ENCODE data around the gene TJP3.

Gene TJP3

GRCh38 chr19:3678188-3678587 is 30.0 kb upstream of the TJP3 start:
- TF ChIP-seq FOXP2 (optimal IDR thresholded peaks at IDR 0.05; ENCODE audit: borderline replicate concordance, extremely low read depth, extremely low read length, insufficient read depth) (no peak), POLR2AphosphoS5 (IDR thresholded peaks at IDR 0.05; ENCODE audit: low read depth, low read length) (no peak), REST (IDR thresholded peaks at IDR 0.05; ENCODE audit: insufficient read depth in 1 of 2, low read depth in 2 of 2, low read length in 2 of 2) (no peak), TAF1 (IDR thresholded peaks at IDR 0.05; ENCODE audit: borderline replicate concordance, insufficient read depth, low read length) (no peak), SIN3A (IDR thresholded peaks at IDR 0.05; ENCODE audit: borderline replicate concordance, insufficient read depth, low read length) (no peak)

- TF ChIP-seq TAF1 (IDR thresholded peaks at IDR 0.05; ENCODE audit: borderline replicate concordance, insufficient read depth, low read length), result no peak
- TF ChIP-seq SIN3A (IDR thresholded peaks at IDR 0.05; ENCODE audit: borderline replicate concordance, insufficient read depth, low read length), result no peak
- TF ChIP-seq POLR2AphosphoS5 (IDR thresholded peaks at IDR 0.05; ENCODE audit: low read depth, low read length), result no peak
- TF ChIP-seq FOXP2 (optimal IDR thresholded peaks at IDR 0.05; ENCODE audit: borderline replicate concordance, extremely low read depth, extremely low read length, insufficient read depth), result no peak
- TF ChIP-seq REST (IDR thresholded peaks at IDR 0.05; ENCODE audit: insufficient read depth in 1 of 2, low read depth in 2 of 2, low read length in 2 of 2), result no peak
These were observed 29.0 kb upstream of the TJP3 start for GRCh38 chr19:3679138-3679537.

GRCh38 chr19:3679581-3679980 is 28.6 kb upstream of the TJP3 start:
- TF ChIP-seq TAF1 (IDR thresholded peaks at IDR 0.05; ENCODE audit: borderline replicate concordance, insufficient read depth, low read length) (no peak), FOXP2 (optimal IDR thresholded peaks at IDR 0.05; ENCODE audit: borderline replicate concordance, extremely low read depth, extremely low read length, insufficient read depth) (no peak), SIN3A (IDR thresholded peaks at IDR 0.05; ENCODE audit: borderline replicate concordance, insufficient read depth, low read length) (no peak), REST (IDR thresholded peaks at IDR 0.05; ENCODE audit: insufficient read depth in 1 of 2, low read depth in 2 of 2, low read length in 2 of 2) (no peak), POLR2AphosphoS5 (IDR thresholded peaks at IDR 0.05; ENCODE audit: low read depth, low read length) (no peak)

GRCh38 chr19:3680939-3681338 is 27.2 kb upstream of the TJP3 start:
- TF ChIP-seq POLR2AphosphoS5 (IDR thresholded peaks at IDR 0.05; ENCODE audit: low read depth, low read length) (no peak), SIN3A (IDR thresholded peaks at IDR 0.05; ENCODE audit: borderline replicate concordance, insufficient read depth, low read length) (no peak), FOXP2 (optimal IDR thresholded peaks at IDR 0.05; ENCODE audit: borderline replicate concordance, extremely low read depth, extremely low read length, insufficient read depth) (no peak), REST (IDR thresholded peaks at IDR 0.05; ENCODE audit: insufficient read depth in 1 of 2, low read depth in 2 of 2, low read length in 2 of 2) (no peak), TAF1 (IDR thresholded peaks at IDR 0.05; ENCODE audit: borderline replicate concordance, insufficient read depth, low read length) (no peak)

- no peak for TF ChIP-seq FOXP2 (optimal IDR thresholded peaks at IDR 0.05; ENCODE audit: borderline replicate concordance, extremely low read depth, extremely low read length, insufficient read depth)
- no peak for TF ChIP-seq REST (IDR thresholded peaks at IDR 0.05; ENCODE audit: insufficient read depth in 1 of 2, low read depth in 2 of 2, low read length in 2 of 2)
These were observed 25.9 kb upstream of the TJP3 start for GRCh38 chr19:3682286-3682685.

Measured in PFSK-1 (cell line).